Right lobe of liver (tissue), 4 donors: Measurements from ENCODE around the gene SH3RF2.

Experiments
- POLR2A ChIP-seq: fragments of 450-650 bp; IDR thresholded peaks from one replicate; pipeline ENCODE4 v1.6.1; 2017; ENCODE audit warnings: antibody characterized with exemption, mild to moderate bottlenecking
- TF ChIP-seq, protein P1 (sequence below), 4 donors: fragments of 200-600 bp in 3 of 4; fragments of 450-650 bp in 1 of 4; IDR thresholded peaks; one replicate each; pipeline versions ENCODE4 v1.5.1 to v1.8.0; 2016 to 2022; ENCODE audit warnings: antibody characterized with exemption in 4 of 4, mild to moderate bottlenecking in 2 of 4
- donor health status: DM: no; HTN: no; CAD: no.
- donor health status: DM: no; HTN: no; CAD: no.
- donor health status: DM: no; HTN: yes; CAD: no.

DNA sequence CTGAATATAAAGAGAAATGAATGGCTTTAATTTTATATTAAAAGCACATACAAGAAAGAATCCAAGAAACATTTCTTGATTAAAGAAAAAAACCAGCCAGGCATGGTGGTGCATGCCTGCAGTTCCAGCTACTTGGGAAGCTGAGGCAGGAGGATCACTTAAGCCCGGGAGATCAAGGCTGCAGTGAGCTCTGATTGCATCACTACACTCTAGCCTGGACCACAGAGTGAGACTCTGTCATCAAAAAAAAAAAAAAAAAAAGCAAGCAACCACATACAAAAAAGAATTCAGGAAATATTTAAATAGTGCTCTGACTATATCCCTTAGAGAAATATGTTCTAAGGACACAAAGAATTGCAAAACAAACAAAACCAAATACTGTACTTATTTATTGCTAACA, 171.5 kb downstream of the SH3RF2 start:
- TF ChIP-seq, protein P1, sequence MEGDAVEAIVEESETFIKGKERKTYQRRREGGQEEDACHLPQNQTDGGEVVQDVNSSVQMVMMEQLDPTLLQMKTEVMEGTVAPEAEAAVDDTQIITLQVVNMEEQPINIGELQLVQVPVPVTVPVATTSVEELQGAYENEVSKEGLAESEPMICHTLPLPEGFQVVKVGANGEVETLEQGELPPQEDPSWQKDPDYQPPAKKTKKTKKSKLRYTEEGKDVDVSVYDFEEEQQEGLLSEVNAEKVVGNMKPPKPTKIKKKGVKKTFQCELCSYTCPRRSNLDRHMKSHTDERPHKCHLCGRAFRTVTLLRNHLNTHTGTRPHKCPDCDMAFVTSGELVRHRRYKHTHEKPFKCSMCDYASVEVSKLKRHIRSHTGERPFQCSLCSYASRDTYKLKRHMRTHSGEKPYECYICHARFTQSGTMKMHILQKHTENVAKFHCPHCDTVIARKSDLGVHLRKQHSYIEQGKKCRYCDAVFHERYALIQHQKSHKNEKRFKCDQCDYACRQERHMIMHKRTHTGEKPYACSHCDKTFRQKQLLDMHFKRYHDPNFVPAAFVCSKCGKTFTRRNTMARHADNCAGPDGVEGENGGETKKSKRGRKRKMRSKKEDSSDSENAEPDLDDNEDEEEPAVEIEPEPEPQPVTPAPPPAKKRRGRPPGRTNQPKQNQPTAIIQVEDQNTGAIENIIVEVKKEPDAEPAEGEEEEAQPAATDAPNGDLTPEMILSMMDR (IDR thresholded peaks at IDR 0.05) = no peak
- no peak for TF ChIP-seq POLR2A
